Endothelial cell (in vitro differentiated cells): ENCODE measurements around the gene C11orf65. TPM values are rescaled to one million over a fixed set of nuclear protein-coding genes. Genes with fewer than 3 reads are reported as not detected.
"Not testable (repeated sequence)": the region's sequence is repeated elsewhere in the genome, so short reads cannot be mapped to it uniquely, and the experiment has no call there.

ENCODE experiments used
- DNase-seq: peaks from one replicate; pipeline ENCODE4 v3.0.0; 2021; ENCODE audit warnings: low spot score
- H3K27ac Mint-ChIP-seq: one replicate; pipeline ENCODE4 v1.8.0; 2021; ENCODE audit warnings: mixed read lengths, inconsistent platforms; ENCODE audit not compliant: unreplicated experiment
- H3K27me3 Mint-ChIP-seq: one replicate; pipeline ENCODE4 v1.8.0; 2021; ENCODE audit warnings: mild to moderate bottlenecking, moderate library complexity, mixed read lengths, inconsistent platforms; ENCODE audit not compliant: unreplicated experiment
- H3K36me3 Mint-ChIP-seq: one replicate; pipeline ENCODE4 v1.8.0; 2021; ENCODE audit warnings: mild to moderate bottlenecking, low read depth, mixed read lengths, inconsistent platforms; ENCODE audit not compliant: unreplicated experiment
- H3K4me1 Mint-ChIP-seq: one replicate; pipeline ENCODE4 v1.8.0; 2021; ENCODE audit warnings: mild to moderate bottlenecking, mixed read lengths, inconsistent platforms; ENCODE audit not compliant: unreplicated experiment
- H3K4me3 Mint-ChIP-seq: one replicate; pipeline ENCODE4 v1.8.0; 2021; ENCODE audit warnings: mild to moderate bottlenecking, mixed read lengths, inconsistent platforms; ENCODE audit not compliant: unreplicated experiment
- H3K9me3 Mint-ChIP-seq: one replicate; pipeline ENCODE4 v1.8.0; 2021; ENCODE audit warnings: mixed read lengths, inconsistent platforms; ENCODE audit not compliant: unreplicated experiment
- CTCF ChIP-seq: fragments of 200-600 bp; sonication (generic); IDR thresholded peaks from one replicate; pipeline ENCODE4 v1.5.0; 2021; ENCODE audit warnings: antibody characterized with exemption; ENCODE audit not compliant: unreplicated experiment
- total RNA-seq: library from RNA; stranded (reverse); fragmentation: NEBNext Ultra II Directional; extraction: Animal tissue kit (Norgen Biotek cat#: 25700); gene quantifications from one replicate; pipeline ENCODE4 v1.2.1, GENCODE V29; 2021; ENCODE audit not compliant: unreplicated experiment

C11orf65 gene
- total RNA-seq, 1 donor from 2014 or later: 0.69 TPM

DNA sequence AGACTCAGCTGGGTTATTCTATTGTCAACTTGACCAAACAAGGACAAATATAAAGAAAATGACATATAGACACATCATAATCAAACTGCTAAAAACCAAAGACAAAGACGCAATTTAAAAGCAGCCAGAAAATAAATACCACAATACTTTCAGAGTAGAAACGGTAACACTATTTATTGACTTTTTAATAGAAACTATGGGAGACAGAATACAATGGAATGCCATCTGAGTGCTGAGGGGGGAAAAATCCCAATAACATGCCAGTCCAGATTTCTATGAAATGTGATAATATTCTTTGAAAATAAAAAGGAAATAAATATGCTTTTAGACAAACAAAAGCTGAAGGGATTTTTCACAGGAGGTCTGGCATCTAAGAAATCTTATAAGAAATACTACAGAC is 30.7 kb downstream of the C11orf65 start:
- Mint-ChIP-seq H3K27ac (no peak overlapping the region), H3K27me3 (no peaks in the 10 kb centered on the region), H3K4me1 (no peaks in the 10 kb centered on the region), H3K9me3 (no peaks in the 10 kb centered on the region), H3K4me3 (no peak overlapping the region), H3K36me3 (peaks cover 6% of the 10 kb centered on the region)
- DNase-seq: no peak
- no peak for TF ChIP-seq CTCF

DNA sequence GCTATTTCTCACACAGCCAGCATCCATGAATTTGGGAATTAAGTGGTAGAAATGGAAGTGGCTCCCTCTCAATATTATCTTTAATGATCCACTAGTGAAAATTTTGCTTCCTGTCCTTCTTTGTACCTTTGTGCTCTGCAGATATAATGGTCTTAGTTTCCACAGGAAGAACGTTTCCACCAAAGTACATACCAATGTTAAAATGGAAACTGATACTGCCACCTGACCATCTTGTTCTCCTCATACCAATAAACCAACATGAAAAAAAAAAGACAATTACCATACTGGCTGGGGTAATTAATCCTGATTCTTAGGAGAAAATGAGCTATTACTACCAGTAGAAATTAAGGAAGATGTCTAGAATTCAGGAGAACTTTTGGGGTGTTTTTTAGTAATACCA is 32.3 kb downstream of the C11orf65 start:
- no peak overlapping the region for H3K4me3 Mint-ChIP-seq
- H3K36me3 Mint-ChIP-seq: peaks cover under 1% of the 10 kb centered on the region
- no peak for TF ChIP-seq CTCF
- DNase-seq: no peak
- H3K27ac Mint-ChIP-seq: no peak overlapping the region
- H3K9me3 Mint-ChIP-seq: no peaks in the 10 kb centered on the region
- no peaks in the 10 kb centered on the region for H3K27me3 Mint-ChIP-seq
- H3K4me1 Mint-ChIP-seq: no peaks in the 10 kb centered on the region

- DNase-seq: no peak
- no peaks in the 10 kb centered on the region for H3K4me1 Mint-ChIP-seq
- no peaks in the 10 kb centered on the region for H3K9me3 Mint-ChIP-seq
- H3K36me3 Mint-ChIP-seq: no peaks in the 10 kb centered on the region
- no peak overlapping the region for H3K27ac Mint-ChIP-seq
- no peaks in the 10 kb centered on the region for H3K27me3 Mint-ChIP-seq
- no peak for TF ChIP-seq CTCF
- no peak overlapping the region for H3K4me3 Mint-ChIP-seq
Measured at GRCh38 chr11:108432783-108433182, 34.5 kb downstream of the C11orf65 start.

DNA sequence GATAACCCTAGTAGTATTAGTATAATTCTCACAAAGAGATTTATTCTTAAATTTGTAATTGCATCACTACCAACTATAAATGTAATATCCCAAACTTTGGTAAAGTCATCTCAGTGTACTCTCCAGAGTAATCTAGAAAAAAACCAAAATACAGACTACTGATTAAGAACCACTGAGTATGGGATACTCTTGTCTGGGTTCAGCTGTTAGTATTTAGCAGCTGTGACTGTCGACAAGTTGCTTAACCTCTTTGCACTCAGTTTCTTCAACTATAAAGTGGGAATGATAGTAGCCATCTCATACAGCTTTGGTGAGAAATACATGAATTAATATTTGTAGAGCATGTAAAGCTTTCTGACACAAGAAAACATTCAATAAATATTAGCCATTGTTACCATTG is 35.3 kb downstream of the C11orf65 start:
- no peak overlapping the region for H3K27ac Mint-ChIP-seq
- H3K9me3 Mint-ChIP-seq: no peaks in the 10 kb centered on the region
- no peak overlapping the region for H3K4me3 Mint-ChIP-seq

DNA sequence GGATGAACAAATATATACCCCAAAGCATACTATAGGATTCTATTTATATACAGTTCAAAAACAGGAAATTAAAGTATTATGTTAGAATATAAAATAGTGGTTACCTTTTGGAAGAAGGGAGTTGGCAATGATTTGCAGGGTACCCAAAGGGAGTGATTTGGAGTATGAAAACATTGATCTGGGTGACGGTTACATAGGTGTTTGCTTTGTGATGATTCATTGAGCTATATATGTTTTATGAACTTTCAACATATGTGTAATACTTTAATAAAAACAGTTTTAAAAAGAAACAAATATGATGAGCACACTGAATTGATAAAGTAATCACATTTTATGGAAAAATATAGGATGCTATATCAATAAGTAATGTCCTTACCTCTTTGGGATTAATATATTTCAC is 36.0 kb downstream of the C11orf65 start:
- H3K27me3 Mint-ChIP-seq: no peaks in the 10 kb centered on the region
- no peaks in the 10 kb centered on the region for H3K36me3 Mint-ChIP-seq
- H3K9me3 Mint-ChIP-seq: no peaks in the 10 kb centered on the region
- H3K27ac Mint-ChIP-seq: no peak overlapping the region
- no peak for TF ChIP-seq CTCF
- no peaks in the 10 kb centered on the region for H3K4me1 Mint-ChIP-seq
- DNase-seq: no peak
- H3K4me3 Mint-ChIP-seq: no peak overlapping the region

More for the DNA sequence above, 35.3 kb downstream of the C11orf65 start:
- Mint-ChIP-seq H3K36me3 (no peaks in the 10 kb centered on the region), H3K27me3 (no peaks in the 10 kb centered on the region), H3K4me1 (no peaks in the 10 kb centered on the region)
- DNase-seq: no peak
- no peak for TF ChIP-seq CTCF

GRCh38 chr11:108417551-108417950 is 49.8 kb downstream of the C11orf65 start:
- H3K4me1 Mint-ChIP-seq, H3K27ac Mint-ChIP-seq, H3K9me3 Mint-ChIP-seq, H3K27me3 Mint-ChIP-seq, H3K36me3 Mint-ChIP-seq, H3K4me3 Mint-ChIP-seq: not testable (repeated sequence)
- peak; percentile 28 for DNase-seq
